ENCODE results near the gene CAMK4. TPM values are rescaled to one million over a fixed set of nuclear protein-coding genes. Genes with fewer than 3 reads are reported as not detected.

The CAMK4 gene
- polyA plus RNA-seq, 1 donor from 2014 or later = 16.6 TPM

DNA sequence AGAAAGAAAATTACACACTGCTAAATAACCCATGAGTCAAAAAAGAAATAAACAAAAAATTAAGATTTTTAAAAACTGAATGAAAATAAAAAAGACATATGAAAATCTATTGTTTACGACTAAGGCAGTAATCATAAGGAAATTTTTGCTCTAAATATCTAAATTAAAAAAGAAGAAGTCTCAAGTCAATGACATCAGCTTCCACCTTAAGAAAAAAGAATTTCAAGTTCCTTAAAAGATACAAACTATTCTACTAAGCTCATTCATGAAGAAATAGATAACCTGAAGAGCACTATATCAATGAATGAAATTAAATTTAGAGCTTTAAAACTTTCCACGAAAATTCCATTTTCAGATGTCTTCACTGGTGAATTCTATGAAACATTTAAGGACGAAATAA is 303.9 kb downstream of the CAMK4 start:
- no peaks in the 10 kb centered on the region for H3K79me2 ChIP-seq (replicated peaks; ENCODE audit: insufficient read depth, low read length)
- no peak overlapping the region for H3K4me2 ChIP-seq (ENCODE audit: low read length)
- H3F3A ChIP-seq (ENCODE audit: insufficient read depth, low read length, poor library complexity, severe bottlenecking) = no peaks in the 10 kb centered on the region

GRCh38 chr5:111530298-111530740 is 306.1 kb downstream of the CAMK4 start:
- H3K79me2 ChIP-seq (replicated peaks; ENCODE audit: insufficient read depth, low read length) = no peaks in the 10 kb centered on the region
- no peaks in the 10 kb centered on the region for H4K20me1 ChIP-seq (ENCODE audit: insufficient read depth)
- no peak overlapping the region for H3K4me2 ChIP-seq (ENCODE audit: low read length)
- no peak for TF ChIP-seq POLR2AphosphoS5 (IDR thresholded peaks at IDR 0.05)
- TF ChIP-seq EP300 (conservative IDR thresholded peaks at IDR 0.05; ENCODE audit: poor library complexity, severe bottlenecking) = no peak
- TF ChIP-seq RAD21 (conservative IDR thresholded peaks at IDR 0.05) = no peak
- TF ChIP-seq SMC3 (conservative IDR thresholded peaks at IDR 0.05; ENCODE audit: poor library complexity) = no peak
- TF ChIP-seq, protein P1, sequence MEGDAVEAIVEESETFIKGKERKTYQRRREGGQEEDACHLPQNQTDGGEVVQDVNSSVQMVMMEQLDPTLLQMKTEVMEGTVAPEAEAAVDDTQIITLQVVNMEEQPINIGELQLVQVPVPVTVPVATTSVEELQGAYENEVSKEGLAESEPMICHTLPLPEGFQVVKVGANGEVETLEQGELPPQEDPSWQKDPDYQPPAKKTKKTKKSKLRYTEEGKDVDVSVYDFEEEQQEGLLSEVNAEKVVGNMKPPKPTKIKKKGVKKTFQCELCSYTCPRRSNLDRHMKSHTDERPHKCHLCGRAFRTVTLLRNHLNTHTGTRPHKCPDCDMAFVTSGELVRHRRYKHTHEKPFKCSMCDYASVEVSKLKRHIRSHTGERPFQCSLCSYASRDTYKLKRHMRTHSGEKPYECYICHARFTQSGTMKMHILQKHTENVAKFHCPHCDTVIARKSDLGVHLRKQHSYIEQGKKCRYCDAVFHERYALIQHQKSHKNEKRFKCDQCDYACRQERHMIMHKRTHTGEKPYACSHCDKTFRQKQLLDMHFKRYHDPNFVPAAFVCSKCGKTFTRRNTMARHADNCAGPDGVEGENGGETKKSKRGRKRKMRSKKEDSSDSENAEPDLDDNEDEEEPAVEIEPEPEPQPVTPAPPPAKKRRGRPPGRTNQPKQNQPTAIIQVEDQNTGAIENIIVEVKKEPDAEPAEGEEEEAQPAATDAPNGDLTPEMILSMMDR (IDR thresholded peaks at IDR 0.05; ENCODE audit: poor library complexity, severe bottlenecking) = no peak
- no peak for TF ChIP-seq TAF1 (IDR thresholded peaks at IDR 0.05; ENCODE audit: low read depth)
- no peak for TF ChIP-seq REST (IDR thresholded peaks at IDR 0.05; ENCODE audit: borderline replicate concordance)
- TF ChIP-seq EZH2 (IDR thresholded peaks at IDR 0.05; ENCODE audit: borderline replicate concordance, insufficient read depth, low read length, poor library complexity, severe bottlenecking) = no peak

More for the DNA sequence above, 303.9 kb downstream of the CAMK4 start:
- Histone ChIP-seq H2AFZ (ENCODE audit: low read depth, low read length) (no peak overlapping the region), H3K4me3 (ENCODE audit: low read length) (no peak overlapping the region), H3K36me3 (ENCODE audit: insufficient read depth, low read length) (no peaks in the 10 kb centered on the region), H3K9me2 (ENCODE audit: insufficient read depth, low read length) (no peaks in the 10 kb centered on the region), H3K9me3 (ENCODE audit: low read length) (no peaks in the 10 kb centered on the region), H3K9ac (ENCODE audit: low read length) (no peak overlapping the region), H3K27ac (ENCODE audit: low read length) (no peak overlapping the region), H3K27me3 (ENCODE audit: insufficient read depth, low read depth, low read length) (no peaks in the 10 kb centered on the region), H4K20me1 (ENCODE audit: insufficient read depth) (no peaks in the 10 kb centered on the region)
- TF ChIP-seq MXI1 (conservative IDR thresholded peaks at IDR 0.05; ENCODE audit: poor library complexity, severe bottlenecking) (no peak), REST (IDR thresholded peaks at IDR 0.05; ENCODE audit: borderline replicate concordance) (no peak), POLR2AphosphoS5 (IDR thresholded peaks at IDR 0.05) (no peak), SMC3 (conservative IDR thresholded peaks at IDR 0.05; ENCODE audit: poor library complexity) (no peak), TAF1 (IDR thresholded peaks at IDR 0.05; ENCODE audit: low read depth) (no peak), EZH2 (IDR thresholded peaks at IDR 0.05; ENCODE audit: borderline replicate concordance, insufficient read depth, low read length, poor library complexity, severe bottlenecking) (no peak), EP300 (conservative IDR thresholded peaks at IDR 0.05; ENCODE audit: poor library complexity, severe bottlenecking) (no peak), RAD21 (conservative IDR thresholded peaks at IDR 0.05) (no peak)
- TF ChIP-seq, protein P1 (IDR thresholded peaks at IDR 0.05; ENCODE audit: poor library complexity, severe bottlenecking) = no peak

More at GRCh38 chr5:111530298-111530740, 306.1 kb downstream of the CAMK4 start:
- Histone ChIP-seq H3K9me2 (ENCODE audit: insufficient read depth, low read length) (no peaks in the 10 kb centered on the region), H3K27me3 (ENCODE audit: insufficient read depth, low read depth, low read length) (no peaks in the 10 kb centered on the region), H3K27ac (ENCODE audit: low read length) (no peak overlapping the region), H2AFZ (ENCODE audit: low read depth, low read length) (no peak overlapping the region), H3F3A (ENCODE audit: insufficient read depth, low read length, poor library complexity, severe bottlenecking) (no peaks in the 10 kb centered on the region), H3K9ac (ENCODE audit: low read length) (no peak overlapping the region), H3K9me3 (ENCODE audit: low read length) (no peaks in the 10 kb centered on the region), H3K4me3 (ENCODE audit: low read length) (no peak overlapping the region), H3K36me3 (ENCODE audit: insufficient read depth, low read length) (no peaks in the 10 kb centered on the region)

Measured in neural cell (in vitro differentiated cells).